ENCODE results near the gene PTPN1.

PTPN1 gene

DNA sequence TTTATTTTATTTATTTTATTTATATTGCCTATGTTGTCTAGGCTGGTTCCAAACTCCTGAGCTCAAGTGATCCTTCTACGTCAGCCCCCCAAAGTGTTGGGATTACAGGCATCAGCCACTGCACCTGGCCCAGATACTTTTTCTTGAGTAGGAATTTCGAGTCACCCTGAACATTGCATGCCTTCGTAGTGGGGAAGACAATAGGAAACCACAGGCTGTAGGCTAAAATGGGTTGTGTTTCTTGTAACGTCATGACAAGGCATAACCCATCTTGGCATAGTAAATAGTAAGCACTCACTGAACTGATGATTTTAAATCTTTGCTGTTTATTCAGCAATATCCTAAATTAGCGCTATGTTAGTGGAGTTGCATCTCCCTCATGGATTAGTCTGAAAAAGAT, 34.9 kb downstream of the PTPN1 start:
- DNase-seq (ENCODE audit: low read depth, low spot score), result no peak
- no peak overlapping the region for H3K4me3 ChIP-seq (ENCODE audit: low read length)

- no peak for DNase-seq (ENCODE audit: low read depth, low spot score)
- H3K4me3 ChIP-seq (ENCODE audit: low read length), result no peak overlapping the region
Measured at GRCh38 chr20:50546729-50547314, 36.6 kb downstream of the PTPN1 start.

GRCh38 chr20:50547964-50548363, 37.8 kb downstream of the PTPN1 start:
- H3K4me3 ChIP-seq (ENCODE audit: low read length), result no peak overlapping the region
- no peak for DNase-seq (ENCODE audit: low read depth, low spot score)

DNA sequence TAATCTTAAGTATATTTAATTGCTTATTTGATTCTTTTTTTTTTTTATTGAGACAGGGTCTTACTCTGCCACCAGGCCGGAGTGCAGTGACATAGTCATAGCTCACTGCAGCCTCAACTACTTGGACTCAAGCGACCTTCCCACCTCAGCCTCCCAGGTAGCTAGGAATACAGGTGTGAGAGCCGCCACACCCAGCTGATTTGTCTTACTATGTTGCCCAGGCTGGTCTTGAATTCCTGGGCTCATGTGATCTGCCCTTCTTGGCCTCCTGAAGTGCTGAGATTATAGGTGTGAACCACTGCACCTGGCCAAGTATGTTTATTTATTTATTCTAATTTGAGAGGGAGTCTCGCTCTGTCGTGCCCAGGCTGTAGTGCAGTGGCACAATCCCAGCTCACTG, 38.2 kb downstream of the PTPN1 start:
- H3K4me3 ChIP-seq (ENCODE audit: low read length), result no peak overlapping the region
- no peak for DNase-seq (ENCODE audit: low read depth, low spot score)

- no peak overlapping the region for H3K4me3 ChIP-seq (ENCODE audit: low read length)
- no peak for DNase-seq (ENCODE audit: low read depth, low spot score)
Measured at GRCh38 chr20:50550531-50550930, 40.3 kb downstream of the PTPN1 start.

DNA sequence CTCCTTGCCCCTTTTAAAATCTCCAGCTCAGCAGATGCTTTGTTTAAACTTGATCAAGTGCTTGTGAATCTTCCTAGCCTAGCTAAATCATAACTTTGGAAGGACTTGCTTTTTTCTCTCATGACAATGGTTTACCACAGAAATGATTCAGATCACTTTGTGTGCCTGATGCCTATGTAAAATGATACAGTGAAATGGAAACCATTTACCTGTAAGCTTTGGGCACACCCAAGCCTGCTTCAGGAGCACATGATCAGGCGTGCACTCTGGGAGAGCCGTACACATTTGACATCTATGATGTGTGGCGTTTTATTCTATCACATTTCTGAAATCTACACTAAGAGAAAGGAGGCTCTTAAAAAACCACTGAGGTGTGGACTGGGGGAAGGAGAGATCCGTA, 41.1 kb downstream of the PTPN1 start:
- H3K4me3 ChIP-seq (ENCODE audit: low read length), result no peak overlapping the region
- DNase-seq (ENCODE audit: low read depth, low spot score), result no peak

DNA sequence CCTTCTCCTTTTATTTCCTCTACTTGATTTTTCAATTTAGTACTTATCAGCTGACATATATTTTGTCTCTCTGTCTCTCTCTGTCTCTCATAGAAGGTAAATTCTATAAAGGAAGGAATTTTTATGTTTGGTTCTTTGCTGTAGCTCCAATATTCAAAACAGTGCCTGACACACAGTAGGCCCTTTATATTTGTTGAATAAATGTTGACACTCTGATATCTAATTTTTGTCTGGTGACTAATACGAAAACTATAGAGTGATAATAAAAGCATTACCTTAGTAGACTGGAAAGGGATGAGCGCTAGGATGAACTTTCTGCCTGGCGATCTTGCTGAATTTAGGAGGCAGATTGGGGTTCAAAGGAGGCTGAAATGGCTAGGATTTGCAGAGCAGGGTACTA, 42.8 kb downstream of the PTPN1 start:
- H3K4me3 ChIP-seq (ENCODE audit: low read length), result no peak overlapping the region
- DNase-seq (ENCODE audit: low read depth, low spot score), result no peak

- H3K4me3 ChIP-seq (ENCODE audit: low read length), result no peak overlapping the region
- no peak for DNase-seq (ENCODE audit: low read depth, low spot score)
Measured at GRCh38 chr20:50554694-50555579, 44.8 kb downstream of the PTPN1 start.

DNA sequence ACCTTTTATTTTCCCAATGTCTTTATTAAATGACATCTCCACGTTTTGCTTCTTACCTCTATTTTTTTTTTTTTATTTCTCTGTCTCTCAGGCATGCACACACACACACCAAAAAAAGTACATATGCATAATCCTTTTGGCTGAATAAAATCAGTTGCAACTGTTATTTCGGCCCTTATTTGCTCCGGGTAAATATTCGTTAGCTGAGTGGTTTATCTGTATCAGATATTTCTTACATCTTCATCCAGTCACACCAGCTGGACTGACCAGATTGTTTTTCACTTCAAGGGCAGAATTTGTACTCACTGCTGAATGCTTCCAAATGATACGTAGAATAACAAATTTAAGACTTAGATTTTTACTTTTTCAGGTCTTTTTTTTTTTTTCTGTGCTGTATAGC, 45.5 kb downstream of the PTPN1 start:
- H3K4me3 ChIP-seq (ENCODE audit: low read length), result no peak overlapping the region
- no peak for DNase-seq (ENCODE audit: low read depth, low spot score)

DNA sequence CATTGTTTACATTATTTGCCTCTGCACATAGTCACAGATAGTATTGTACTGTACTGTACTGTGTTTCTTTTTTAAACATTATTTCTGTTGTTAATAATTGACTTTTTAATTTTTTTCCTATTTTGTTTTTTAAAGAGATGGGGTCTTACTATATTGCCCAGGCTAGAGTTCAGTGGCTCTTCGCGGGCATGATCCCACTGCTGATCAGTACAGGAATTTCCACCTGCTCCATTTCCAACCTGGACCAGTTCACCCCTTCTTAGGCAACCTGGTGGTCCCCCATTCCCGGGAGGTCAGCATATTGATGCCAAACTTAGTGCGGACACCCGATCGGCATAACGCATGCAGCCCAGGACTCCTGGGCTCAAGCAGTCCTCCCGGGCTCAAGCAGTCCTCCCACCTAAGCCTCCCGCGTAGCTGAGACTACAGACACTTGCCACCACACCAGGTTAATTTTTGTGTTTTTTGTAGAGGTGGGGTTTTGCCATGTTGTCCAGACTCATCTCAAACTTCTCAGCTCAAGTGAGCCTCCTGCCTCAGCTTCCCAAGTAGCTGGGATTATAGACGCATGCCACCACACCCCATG, 47.5 kb downstream of the PTPN1 start:
- H3K4me3 ChIP-seq (ENCODE audit: low read length), result no peak overlapping the region
- no peak for DNase-seq (ENCODE audit: low read depth, low spot score)

DNA sequence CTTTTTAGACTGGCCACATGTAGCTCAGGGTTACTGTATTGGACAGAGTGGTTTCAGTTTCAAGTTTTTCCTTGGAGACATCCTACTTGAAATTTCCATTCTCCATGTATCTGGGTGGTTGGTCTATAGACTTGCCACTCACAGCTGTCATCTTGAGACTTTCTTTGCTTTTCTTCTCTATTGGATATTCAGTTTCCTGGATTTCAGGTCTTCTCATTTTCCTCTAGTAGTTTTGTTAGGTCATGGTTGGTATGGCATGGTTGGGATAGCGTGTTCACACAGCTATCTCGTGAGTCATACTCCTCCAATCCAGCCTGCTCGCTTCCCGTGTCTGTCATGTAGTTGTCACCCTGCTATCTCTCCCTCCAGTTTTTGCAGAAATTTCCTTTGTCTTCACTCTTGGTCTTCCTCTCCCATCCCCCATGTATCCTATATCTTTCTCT, 48.3 kb downstream of the PTPN1 start:
- H3K4me3 ChIP-seq (ENCODE audit: low read length), result no peak overlapping the region

DNA sequence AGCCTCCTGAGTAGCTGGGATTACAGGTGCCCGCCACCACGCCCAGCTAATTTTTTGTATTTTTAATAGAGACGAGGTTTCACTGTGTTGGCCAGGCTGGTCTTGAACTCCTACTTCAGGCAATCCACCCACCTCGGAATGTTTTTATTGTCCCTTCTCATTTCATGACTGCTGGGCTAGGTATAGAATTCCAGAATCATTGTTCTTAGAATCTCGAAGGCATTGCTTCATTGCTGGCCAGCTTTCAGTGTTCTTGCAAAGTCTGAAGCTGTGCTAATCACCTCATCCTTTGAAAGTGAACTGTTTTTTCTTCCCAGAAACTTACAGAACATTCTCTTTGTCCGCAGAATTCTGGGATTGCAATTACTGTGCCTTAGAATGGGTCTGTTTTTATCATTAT, 49.0 kb downstream of the PTPN1 start:
- H3K4me3 ChIP-seq (ENCODE audit: low read length), result no peak overlapping the region
- DNase-seq (ENCODE audit: low read depth, low spot score), result no peak

More for the DNA sequence above, 48.3 kb downstream of the PTPN1 start:
- no peak for DNase-seq (ENCODE audit: low read depth, low spot score)

DNA sequence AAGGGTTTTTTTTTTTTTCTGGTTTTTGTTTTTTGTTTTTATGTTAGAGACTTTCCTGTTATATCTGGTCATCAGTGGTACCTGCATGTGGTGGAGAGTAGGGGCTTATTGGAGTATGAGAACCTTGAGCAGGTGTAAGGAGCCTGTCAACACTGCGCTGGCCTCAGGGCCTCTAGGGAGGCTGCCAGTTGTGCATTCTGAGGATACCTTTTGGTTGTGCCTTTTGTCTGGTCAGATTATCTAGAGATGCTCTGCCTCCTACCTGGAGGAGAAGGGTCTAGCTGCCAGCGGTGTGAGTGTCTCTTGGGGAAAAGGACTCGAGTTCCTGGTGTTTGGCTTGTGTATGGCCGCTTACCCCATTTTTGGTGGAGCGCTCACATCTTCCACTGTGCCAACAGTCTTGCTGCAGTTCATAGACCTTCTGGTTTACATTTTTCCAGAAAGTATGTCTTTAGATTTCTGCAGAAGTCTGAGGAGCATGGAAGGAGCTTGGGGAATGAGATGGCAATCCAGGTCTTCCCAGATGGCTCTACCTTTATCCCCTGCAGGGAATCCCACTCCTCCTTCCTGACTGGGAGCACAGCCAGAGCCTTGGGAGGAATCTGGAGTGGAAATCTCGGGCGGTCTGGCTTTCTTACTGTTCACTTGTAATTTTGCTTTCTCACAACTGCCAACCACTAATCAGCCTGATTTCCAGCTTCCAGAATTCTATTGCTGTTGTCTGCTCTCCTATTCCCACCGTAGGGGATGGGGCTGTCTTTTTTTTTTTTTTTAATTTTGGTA, 49.9 kb downstream of the PTPN1 start:
- H3K4me3 ChIP-seq (ENCODE audit: low read length), result no peak overlapping the region

DNA sequence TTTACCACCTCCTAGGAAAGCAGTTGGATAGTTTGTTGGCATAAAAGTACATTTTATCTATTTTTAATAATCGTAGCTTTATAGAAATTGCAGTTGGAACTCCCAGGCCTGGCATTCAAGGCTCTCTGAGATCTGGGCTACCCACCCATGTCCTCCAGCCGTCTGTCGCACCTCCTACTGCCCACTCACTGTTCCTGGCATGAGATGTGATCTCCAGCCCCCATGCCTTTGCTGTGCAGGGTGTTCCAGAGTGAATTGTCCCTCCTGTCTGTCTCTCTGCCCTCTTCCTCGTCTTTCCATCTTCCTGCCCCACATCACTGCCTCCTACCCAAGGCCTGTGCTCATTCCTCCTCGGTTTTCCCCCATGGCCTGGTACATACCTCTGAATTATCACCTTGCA, 50.7 kb downstream of the PTPN1 start:
- no peak for DNase-seq (ENCODE audit: low read depth, low spot score)
- H3K4me3 ChIP-seq (ENCODE audit: low read length), result no peak overlapping the region

More for the DNA sequence above, 49.9 kb downstream of the PTPN1 start:
- DNase-seq (ENCODE audit: low read depth, low spot score), result no peak

DNA sequence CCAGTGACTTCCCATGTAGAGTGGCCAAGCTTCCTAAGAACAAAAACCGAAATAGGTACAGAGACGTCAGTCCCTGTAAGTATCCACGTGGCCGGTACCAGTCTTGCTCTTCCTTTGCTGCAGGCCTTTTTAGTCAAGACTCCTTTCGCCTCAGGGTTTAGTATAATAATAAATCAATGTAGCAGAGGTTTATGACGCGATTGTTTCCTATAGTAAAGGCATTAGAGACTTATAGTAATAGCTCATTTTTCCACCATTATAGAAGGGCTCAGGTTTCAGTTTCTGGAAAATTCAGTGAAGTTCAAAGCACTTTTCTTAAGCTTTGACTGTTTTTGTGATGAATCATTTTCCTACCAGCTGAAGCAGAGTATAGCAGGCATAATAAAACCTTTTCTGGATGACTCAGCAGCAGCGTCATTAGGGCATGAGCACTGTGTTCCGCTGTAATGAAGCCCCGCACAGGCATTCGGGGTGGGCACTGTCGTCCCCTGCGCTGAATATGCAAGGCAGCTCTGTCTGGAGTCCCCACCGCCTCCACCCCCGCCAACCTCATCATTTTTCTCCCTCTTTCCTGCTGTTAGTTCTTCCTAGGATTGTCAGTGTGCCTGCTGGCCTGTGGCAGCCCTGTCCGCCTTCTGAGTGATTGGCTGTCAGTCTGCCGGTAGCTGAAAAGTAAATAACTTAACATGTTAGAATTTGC, 51.3 kb downstream of the PTPN1 start:
- no peak overlapping the region for H3K4me3 ChIP-seq (ENCODE audit: low read length)
- no peak for DNase-seq (ENCODE audit: low read depth, low spot score)

DNA sequence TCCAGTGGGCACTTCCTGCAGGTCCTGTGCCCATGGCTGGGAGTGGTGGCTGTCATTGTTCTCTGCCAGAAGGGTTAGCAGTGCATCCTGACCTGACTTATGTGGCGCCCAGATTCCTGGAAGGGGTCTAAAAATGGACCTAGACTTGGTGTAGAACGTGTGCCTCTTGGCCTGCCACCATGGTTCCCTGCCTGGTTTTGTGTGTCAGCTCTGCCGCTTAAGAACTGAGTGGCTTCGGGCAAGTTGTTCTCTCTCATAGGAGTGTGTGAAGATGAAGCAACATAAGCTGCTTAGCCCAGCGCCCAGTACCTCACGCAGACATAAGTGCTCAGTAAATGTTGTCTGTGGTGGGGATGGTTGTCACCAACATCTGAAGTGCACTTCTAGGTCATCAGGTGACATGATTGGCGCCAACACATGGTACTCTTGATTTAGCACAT, 52.1 kb downstream of the PTPN1 start:
- no peak for DNase-seq (ENCODE audit: low read depth, low spot score)
- no peak overlapping the region for H3K4me3 ChIP-seq (ENCODE audit: low read length)

DNA sequence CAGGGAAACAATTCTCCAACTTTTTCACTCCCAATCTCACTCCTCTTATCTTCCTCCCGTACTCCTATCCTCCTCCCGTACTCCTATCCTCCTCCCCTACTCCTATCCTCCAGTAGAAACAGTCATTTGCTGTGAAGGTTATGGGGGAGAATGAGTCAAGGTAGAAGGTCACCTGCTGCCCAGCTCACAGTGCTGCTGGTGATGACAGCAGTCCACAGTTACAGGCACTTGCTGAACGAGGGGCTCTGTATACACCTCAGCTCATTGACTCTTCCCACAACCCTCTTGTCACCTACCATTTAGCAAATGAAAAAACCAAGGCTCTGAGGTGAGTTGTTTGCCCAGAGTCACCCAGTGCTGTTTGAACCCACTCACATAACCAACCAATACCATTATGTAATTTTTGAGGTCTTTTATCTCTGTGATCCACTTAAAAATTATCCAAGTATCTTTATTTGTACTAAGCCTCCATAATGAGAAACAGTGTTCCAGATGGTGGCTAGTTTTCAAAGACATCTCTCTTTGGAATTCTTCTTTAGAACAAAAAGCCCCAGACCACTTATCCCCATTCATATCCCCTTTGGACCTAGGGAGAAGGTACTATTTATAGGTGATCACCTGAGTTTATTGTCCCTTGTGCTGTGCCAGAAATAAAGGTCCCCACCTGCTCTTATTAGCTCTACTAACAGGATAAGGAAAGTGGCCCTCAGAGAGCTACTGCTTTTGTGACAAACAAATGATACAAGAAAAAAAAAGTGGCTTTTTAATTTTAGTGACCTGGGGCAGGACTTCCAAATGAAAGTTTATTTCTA, 53.2 kb downstream of the PTPN1 start:
- no peak for DNase-seq (ENCODE audit: low read depth, low spot score)
- H3K4me3 ChIP-seq (ENCODE audit: low read length), result no peak overlapping the region

- no peak for DNase-seq (ENCODE audit: low read depth, low spot score)
- H3K4me3 ChIP-seq (ENCODE audit: low read length), result no peak overlapping the region
Measured at GRCh38 chr20:50565383-50565782, 55.2 kb downstream of the PTPN1 start.
